Uterus (tissue), 4 donors: ENCODE data around the gene FAM25G. TPM values are rescaled to one million over a fixed set of nuclear protein-coding genes. Genes with fewer than 3 reads are reported as not detected.
"Not testable (repeated sequence)": the region's sequence is repeated elsewhere in the genome, so short reads cannot be mapped to it uniquely, and the experiment has no call there.

Experiments used
- DNase-seq, 2 donors: peaks; one replicate each; pipeline ENCODE4 v3.0.0-alpha.2; 2019 to 2020
- H3K27ac ChIP-seq, 2 donors: fragments of 200-600 bp; sonication (generic); 1 replicate in 1 of 2; 2 replicates in 1 of 2; pipeline ENCODE4 v1.5.1; 2016 to 2018
- H3K27me3 ChIP-seq, 2 donors: fragments of 200-600 bp; sonication (generic); one replicate each; pipeline ENCODE4 v1.5.1; 2018 to 2019; ENCODE audit warnings: control low read depth in 1 of 2
- H3K36me3 ChIP-seq, 2 donors: fragments of 200-600 bp; sonication (generic); one replicate each; pipeline ENCODE4 v1.5.1; 2019; ENCODE audit warnings: control low read depth in 1 of 2
- H3K4me1 ChIP-seq, 2 donors: fragments of 200-600 bp; sonication (generic); one replicate each; pipeline ENCODE4 v1.5.1; 2018 to 2019; ENCODE audit warnings: control low read depth in 1 of 2
- H3K4me3 ChIP-seq, 2 donors: fragments of 200-600 bp; sonication (generic); 1 replicate in 1 of 2; 2 replicates in 1 of 2; pipeline ENCODE4 v1.5.1; 2018 to 2019; ENCODE audit warnings: mild to moderate bottlenecking in 1 of 2
- H3K9me3 ChIP-seq, 2 donors: fragments of 200-600 bp; sonication (generic); one replicate each; pipeline ENCODE4 v1.5.1; 2019; ENCODE audit warnings: control low read depth in 1 of 2
- intact Hi-C: fragments of 100-400 bp; cut with DNase I; formaldehyde crosslinking; loops from one replicate; pipeline ENCODE4 v1.15.1; 2023; ENCODE audit warnings: low total_unique reads
- total RNA-seq, 4 donors: library from RNA; depleted of rRNA in 3 of 4; stranded (reverse); fragments of >200 nt in 3 of 4; gene quantifications; one replicate each; pipeline versions ENCODE4 v1.1.0 to v1.2.4, GENCODE V29; 2014 to 2023
- donor health status: DM: yes; HTN: yes; CAD: no.

FAM25G gene
- not detected for total RNA-seq

- DNase-seq, H3K27ac ChIP-seq, H3K27me3 ChIP-seq, H3K9me3 ChIP-seq, H3K4me1 ChIP-seq, H3K36me3 ChIP-seq, intact Hi-C loops, H3K4me3 ChIP-seq: not testable (repeated sequence)
Measured at GRCh38 chr10:47491600-47491999, at the start of gene FAM25G. Gene FAM25G, minus strand, starts transcription at chr10:47491700. Its CDS starts 26 bp downstream, at chr10:47491674.

- H3K27ac ChIP-seq, H3K9me3 ChIP-seq, H3K4me3 ChIP-seq, H3K4me1 ChIP-seq, intact Hi-C loops, H3K36me3 ChIP-seq, H3K27me3 ChIP-seq, DNase-seq: not testable (repeated sequence)
Measured at GRCh38 chr10:47536430-47536829, 44.9 kb upstream of the FAM25G start.

GRCh38 chr10:47523475-47523874 lies 32.0 kb upstream of the FAM25G start, which contains the start of gene AGAP9:
Gene AGAP9, minus strand, starts transcription at chr10:47523638. Its CDS starts 112 bp downstream, at chr10:47523526.
- H3K4me1 ChIP-seq, DNase-seq, H3K4me3 ChIP-seq, H3K27ac ChIP-seq, H3K36me3 ChIP-seq, H3K9me3 ChIP-seq, H3K27me3 ChIP-seq, intact Hi-C loops: not testable (repeated sequence)

- H3K27ac ChIP-seq, H3K27me3 ChIP-seq, H3K9me3 ChIP-seq, H3K4me1 ChIP-seq, H3K36me3 ChIP-seq, H3K4me3 ChIP-seq, DNase-seq, intact Hi-C loops: not testable (repeated sequence)
Measured at GRCh38 chr10:47502313-47502712, 10.8 kb upstream of the FAM25G start.

GRCh38 chr10:47494226-47494625 lies 2.7 kb upstream of the FAM25G start:
- H3K9me3 ChIP-seq, DNase-seq, H3K36me3 ChIP-seq, H3K4me1 ChIP-seq, intact Hi-C loops, H3K27ac ChIP-seq, H3K27me3 ChIP-seq, H3K4me3 ChIP-seq: not testable (repeated sequence)

GRCh38 chr10:47489630-47490029 lies 1.9 kb downstream of the FAM25G start:
- H3K9me3 ChIP-seq, H3K27ac ChIP-seq, intact Hi-C loops, H3K36me3 ChIP-seq, H3K4me3 ChIP-seq, H3K27me3 ChIP-seq, H3K4me1 ChIP-seq, DNase-seq: not testable (repeated sequence)

GRCh38 chr10:47485943-47486342 lies 5.6 kb downstream of the FAM25G start:
- H3K4me1 ChIP-seq, DNase-seq, H3K27ac ChIP-seq, H3K36me3 ChIP-seq, H3K4me3 ChIP-seq, H3K9me3 ChIP-seq, intact Hi-C loops, H3K27me3 ChIP-seq: not testable (repeated sequence)

- H3K36me3 ChIP-seq, intact Hi-C loops, H3K4me3 ChIP-seq, H3K27me3 ChIP-seq, H3K4me1 ChIP-seq, H3K9me3 ChIP-seq, DNase-seq, H3K27ac ChIP-seq: not testable (repeated sequence)
Measured at GRCh38 chr10:47484786-47485185, 6.7 kb downstream of the FAM25G start.

GRCh38 chr10:47483923-47484322 lies 7.6 kb downstream of the FAM25G start, which contains the start of gene ANXA8:
Gene ANXA8, minus strand, starts transcription at chr10:47484115. Its CDS starts 182 bp downstream, at chr10:47483933.
- DNase-seq, intact Hi-C loops, H3K36me3 ChIP-seq: not testable (repeated sequence)

GRCh38 chr10:47482367-47482766 lies 9.1 kb downstream of the FAM25G start:
- H3K9me3 ChIP-seq, H3K27me3 ChIP-seq: not testable (repeated sequence)

More at GRCh38 chr10:47483923-47484322, 7.6 kb downstream of the FAM25G start, which contains the start of gene ANXA8:
- H3K4me3 ChIP-seq, H3K4me1 ChIP-seq, H3K9me3 ChIP-seq, H3K27ac ChIP-seq, H3K27me3 ChIP-seq: not testable (repeated sequence)

GRCh38 chr10:47481768-47482181 lies 9.7 kb downstream of the FAM25G start:
- H3K9me3 ChIP-seq, DNase-seq, H3K4me3 ChIP-seq, H3K4me1 ChIP-seq, H3K27me3 ChIP-seq, H3K27ac ChIP-seq, H3K36me3 ChIP-seq, intact Hi-C loops: not testable (repeated sequence)

More at GRCh38 chr10:47482367-47482766, 9.1 kb downstream of the FAM25G start:
- H3K36me3 ChIP-seq, intact Hi-C loops, H3K4me1 ChIP-seq, H3K27ac ChIP-seq, H3K4me3 ChIP-seq, DNase-seq: not testable (repeated sequence)

- DNase-seq, H3K36me3 ChIP-seq, H3K27me3 ChIP-seq, H3K4me3 ChIP-seq, H3K27ac ChIP-seq, H3K4me1 ChIP-seq, intact Hi-C loops, H3K9me3 ChIP-seq: not testable (repeated sequence)
Measured at GRCh38 chr10:47481182-47481766, 10.2 kb downstream of the FAM25G start.

GRCh38 chr10:47480133-47480532 lies 11.4 kb downstream of the FAM25G start:
- H3K36me3 ChIP-seq, H3K27ac ChIP-seq, H3K4me3 ChIP-seq, H3K9me3 ChIP-seq, H3K4me1 ChIP-seq, DNase-seq, intact Hi-C loops, H3K27me3 ChIP-seq: not testable (repeated sequence)

- intact Hi-C loops = not testable (repeated sequence)
Measured at GRCh38 chr10:47478114-47478513, 13.4 kb downstream of the FAM25G start.

More at GRCh38 chr10:47478114-47478513, 13.4 kb downstream of the FAM25G start:
- H3K4me1 ChIP-seq, H3K27me3 ChIP-seq, H3K27ac ChIP-seq, H3K36me3 ChIP-seq, DNase-seq, H3K4me3 ChIP-seq, H3K9me3 ChIP-seq: not testable (repeated sequence)
